Right lobe of liver (tissue), 4 donors: ENCODE results near the gene LILRB5.

Experiments used
- CTCF ChIP-seq, 4 donors: fragments of 200-600 bp in 3 of 4; fragments of 450-650 bp in 1 of 4; IDR thresholded peaks; one replicate each; pipeline versions ENCODE4 v1.5.1 to v1.8.0; 2016 to 2022; ENCODE audit warnings: antibody characterized with exemption in 4 of 4, mild to moderate bottlenecking in 2 of 4
- POLR2A ChIP-seq: fragments of 450-650 bp; IDR thresholded peaks from one replicate; pipeline ENCODE4 v1.6.1; 2017; ENCODE audit warnings: antibody characterized with exemption, mild to moderate bottlenecking
- donor health status: DM: no; HTN: no; CAD: no.
- donor health status: DM: no; HTN: no; CAD: no.
- donor health status: DM: no; HTN: yes; CAD: no.

GRCh38 chr19:54255105-54255775, 1.8 kb downstream of the LILRB5 start:
- TF ChIP-seq POLR2A (no peak), CTCF (IDR thresholded peaks at IDR 0.05) (no peak)
